Subcutaneous adipose tissue (tissue), 4 donors: ENCODE results near the gene TRMT1L. TPM values are rescaled to one million over a fixed set of nuclear protein-coding genes. Genes with fewer than 3 reads are reported as not detected.

Experiments
- total RNA-seq, 4 donors: library from RNA; depleted of rRNA; stranded (reverse); fragments of >200 nt; gene quantifications; one replicate each; pipeline ENCODE4 v1.1.0, GENCODE V29; 2016
- TF ChIP-seq, protein P1 (sequence below): fragments of 450-650 bp; IDR thresholded peaks from one replicate; pipeline ENCODE4 v1.5.1; 2016; ENCODE audit warnings: low read depth, mild to moderate bottlenecking, control low read depth, antibody characterized with exemption, moderate library complexity

TRMT1L gene
- total RNA-seq, 4 donors from 2014 or later: 16.1 to 19.2 (median 18.4) TPM

DNA sequence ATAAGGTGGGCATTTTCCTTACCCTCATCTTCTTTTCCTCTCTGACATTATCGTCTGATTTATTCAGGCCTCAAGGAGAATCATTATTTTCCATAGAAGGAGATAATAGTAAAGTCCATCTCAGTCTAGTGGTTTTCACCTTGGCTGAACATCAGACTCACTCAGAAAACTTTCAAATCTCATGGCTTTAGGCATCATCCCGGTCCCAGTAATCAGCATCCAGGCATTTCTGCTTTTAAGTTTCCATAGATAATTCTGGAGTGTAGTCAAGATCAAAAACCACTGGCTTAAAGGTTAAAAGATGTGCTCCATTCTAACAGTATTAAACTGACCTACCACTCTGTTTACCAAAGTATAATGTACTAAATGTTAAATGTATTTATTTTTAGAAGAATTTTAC lies 62.0 kb downstream of the TRMT1L start:
- TF ChIP-seq, protein P1, sequence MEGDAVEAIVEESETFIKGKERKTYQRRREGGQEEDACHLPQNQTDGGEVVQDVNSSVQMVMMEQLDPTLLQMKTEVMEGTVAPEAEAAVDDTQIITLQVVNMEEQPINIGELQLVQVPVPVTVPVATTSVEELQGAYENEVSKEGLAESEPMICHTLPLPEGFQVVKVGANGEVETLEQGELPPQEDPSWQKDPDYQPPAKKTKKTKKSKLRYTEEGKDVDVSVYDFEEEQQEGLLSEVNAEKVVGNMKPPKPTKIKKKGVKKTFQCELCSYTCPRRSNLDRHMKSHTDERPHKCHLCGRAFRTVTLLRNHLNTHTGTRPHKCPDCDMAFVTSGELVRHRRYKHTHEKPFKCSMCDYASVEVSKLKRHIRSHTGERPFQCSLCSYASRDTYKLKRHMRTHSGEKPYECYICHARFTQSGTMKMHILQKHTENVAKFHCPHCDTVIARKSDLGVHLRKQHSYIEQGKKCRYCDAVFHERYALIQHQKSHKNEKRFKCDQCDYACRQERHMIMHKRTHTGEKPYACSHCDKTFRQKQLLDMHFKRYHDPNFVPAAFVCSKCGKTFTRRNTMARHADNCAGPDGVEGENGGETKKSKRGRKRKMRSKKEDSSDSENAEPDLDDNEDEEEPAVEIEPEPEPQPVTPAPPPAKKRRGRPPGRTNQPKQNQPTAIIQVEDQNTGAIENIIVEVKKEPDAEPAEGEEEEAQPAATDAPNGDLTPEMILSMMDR: no peak

GRCh38 chr1:185091480-185091879 lies 65.3 kb downstream of the TRMT1L start:
- TF ChIP-seq, protein P1: no peak

- TF ChIP-seq, protein P1: no peak
Measured at GRCh38 chr1:185087746-185088145, 69.0 kb downstream of the TRMT1L start.

DNA sequence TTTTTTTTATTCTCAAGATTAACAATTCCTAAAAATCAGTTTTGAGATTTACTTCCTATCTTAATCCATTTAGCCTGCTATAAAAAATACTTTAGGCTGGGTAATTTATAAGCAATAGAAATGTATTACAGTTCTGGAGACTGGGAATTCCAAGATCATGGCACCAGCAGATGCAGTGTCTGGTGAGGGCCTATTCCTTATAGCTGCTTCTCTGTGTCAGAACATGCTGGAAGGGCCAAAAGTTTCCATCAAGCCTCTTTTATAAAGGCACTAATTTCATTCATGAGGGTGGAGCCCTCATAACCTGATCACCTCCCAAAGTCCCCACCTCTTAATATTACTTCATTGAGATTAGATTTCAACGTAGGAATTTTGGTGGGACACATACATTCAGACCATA lies 69.7 kb downstream of the TRMT1L start:
- TF ChIP-seq, protein P1: no peak

- TF ChIP-seq, protein P1: no peak
Measured at GRCh38 chr1:185083818-185084217, 72.9 kb downstream of the TRMT1L start.

GRCh38 chr1:185080422-185080821 lies 76.3 kb downstream of the TRMT1L start:
- TF ChIP-seq, protein P1: no peak

GRCh38 chr1:185077374-185077773 lies 79.4 kb downstream of the TRMT1L start:
- TF ChIP-seq, protein P1: no peak
